Measurements from ENCODE around the gene PIGR. TPM values are rescaled to one million over a fixed set of nuclear protein-coding genes. Genes with fewer than 3 reads are reported as not detected.

The PIGR gene
- total and polyA plus RNA-seq, 2 of the 8 experiments (the other 6 are each of a cell fraction or from before 2014, with no cell fraction given): not detected

GRCh38 chr1:206937425-206937824, 8.8 kb downstream of the PIGR start:
- no peak overlapping the region for H3K56ac ChIP-seq (replicated peaks; ENCODE audit: insufficient read length, low read depth, low read length)
- no peak overlapping the region for H3K18ac ChIP-seq (ENCODE audit: extremely low read depth, low read length)
- POLR2A ChIA-PET (ENCODE audit: partially characterized antibody): no interaction called here
- no peaks in the 10 kb centered on the region for H3K79me2 ChIP-seq (ENCODE audit: control insufficient read depth in 1 of 2, insufficient read depth in 2 of 2, low read length in 2 of 2)
- H2BK20ac ChIP-seq (ENCODE audit: low read length): no peak overlapping the region
- H3K36me3 ChIP-seq (ENCODE audit: control insufficient read depth in 2 of 4, insufficient read depth in 4 of 4, low read length in 3 of 4): no peaks in the 10 kb centered on the region
- no peaks in the 10 kb centered on the region for H3K9me3 ChIP-seq (ENCODE audit: insufficient read depth in 2 of 2, low read depth in 1 of 2, low read length in 1 of 2)
- H2AK5ac ChIP-seq (ENCODE audit: low read depth, low read length): no peak overlapping the region
- H2AFZ ChIP-seq (ENCODE audit: low read length): no peak overlapping the region
- TF ChIP-seq SUZ12 (IDR thresholded peaks at IDR 0.05; ENCODE audit: low read length) (no peak), NRF1 (IDR thresholded peaks at IDR 0.05; ENCODE audit: low read depth, low read length) (no peak), SIN3A (conservative IDR thresholded peaks at IDR 0.05 in 1 of 2, IDR thresholded peaks at IDR 0.05 in 1 of 2; ENCODE audit: low read depth in 1 of 2, low read length in 2 of 2) (no peak), POLR2AphosphoS5 (IDR thresholded peaks at IDR 0.05; ENCODE audit: low read depth, low read length) (no peak), HDAC2 (IDR thresholded peaks at IDR 0.05; ENCODE audit: borderline replicate concordance in 1 of 2, low read depth in 2 of 2, low read length in 2 of 2) (no peak), RXRA (IDR thresholded peaks at IDR 0.05; ENCODE audit: insufficient read depth, low read depth, low read length) (no peak), NANOG (IDR thresholded peaks at IDR 0.05; ENCODE audit: insufficient read depth, low read depth, low read length, poor library complexity, severe bottlenecking) (no peak), RFX5 (IDR thresholded peaks at IDR 0.05; ENCODE audit: borderline replicate concordance, low read depth, low read length) (no peak), BACH1 (IDR thresholded peaks at IDR 0.05; ENCODE audit: low read length) (no peak), CBX8 (IDR thresholded peaks at IDR 0.05; ENCODE audit: borderline replicate concordance, low read depth, low read length) (no peak)
- no peak overlapping the region for H3K4me2 ChIP-seq (ENCODE audit: insufficient read depth in 1 of 2, low read depth in 2 of 2, low read length in 2 of 2)
- H4K8ac ChIP-seq (ENCODE audit: extremely low read depth, insufficient read depth, low read length): no peak overlapping the region
- no peaks in the 10 kb centered on the region for H4K20me1 ChIP-seq (replicated peaks in 1 of 2; ENCODE audit: control insufficient read depth in 1 of 2, insufficient read depth in 2 of 2, low read length in 2 of 2)
- no peak for DNase-seq (ENCODE audit: low read depth in 1 of 2, low spot score in 2 of 2)
- no peak overlapping the region for H2BK12ac ChIP-seq (ENCODE audit: low read depth, low read length)
- H3K23me2 ChIP-seq (ENCODE audit: low read depth, low read length): no peaks in the 10 kb centered on the region
- H3K79me1 ChIP-seq (ENCODE audit: low read depth, low read length): no peaks in the 10 kb centered on the region
- no peak overlapping the region for H4K5ac ChIP-seq (ENCODE audit: insufficient read length, low read depth, low read length)
- H2BK120ac ChIP-seq (replicated peaks; ENCODE audit: low read depth, low read length): no peak overlapping the region
- no peak overlapping the region for H3K9ac ChIP-seq (replicated peaks in 1 of 4; ENCODE audit: extremely low read depth in 1 of 4, low read depth in 3 of 4, low read length in 3 of 4)
- no peak overlapping the region for H3K14ac ChIP-seq (ENCODE audit: insufficient read length)
- H3K4me1 ChIP-seq (replicated peaks in 1 of 4; ENCODE audit: control insufficient read depth in 3 of 4, insufficient read depth in 4 of 4, low read length in 3 of 4): no peaks in the 10 kb centered on the region
- H3K4ac ChIP-seq (replicated peaks; ENCODE audit: insufficient read length, low read depth, low read length): no peak overlapping the region
- no peak overlapping the region for H2BK15ac ChIP-seq (ENCODE audit: low read length)
- no peak overlapping the region for H3K4me3 ChIP-seq (ENCODE audit: extremely low read depth in 1 of 4, insufficient read depth in 2 of 4, low read depth in 3 of 4, low read length in 4 of 4)
- CTCF ChIA-PET (ENCODE audit: partially characterized antibody): interaction anchor here (0.7 to 13.8 kb wide), 11 partner anchors 9 to 138 kb away, joined by 3 to 226 read pairs (median 13); partner anchors contain the start of genes FCMR and PIGR
- no peak overlapping the region for H3K27ac ChIP-seq (ENCODE audit: low read depth, low read length)
- no peak overlapping the region for H4K91ac ChIP-seq (replicated peaks; ENCODE audit: insufficient read length, low read length)
- H2BK5ac ChIP-seq (ENCODE audit: low read depth, low read length): no peak overlapping the region
- no peak overlapping the region for H3K23ac ChIP-seq (ENCODE audit: insufficient read length)
- no peaks in the 10 kb centered on the region for H3K27me3 ChIP-seq (replicated peaks in 1 of 4; ENCODE audit: control insufficient read depth in 3 of 4, extremely low read depth in 1 of 4, insufficient read depth in 3 of 4, low read length in 3 of 4)
- WGBS, 2 experiments (ENCODE audit: extremely low coverage in 1 of 2, insufficient coverage in 1 of 2, insufficient read length in 1 of 2, insufficient replicate concordance in 2 of 2, low coverage in 1 of 2, low lambda C conversion rate in 2 of 2, missing lambda C conversion rate in 1 of 2): 96% methylated on average over 6 of the region's 6 CpGs; no CpG with 5 or more reads in 1 of the 2 experiments
- FAIRE-seq: no peak
